NT2/D1 (cell line): Measurements from ENCODE around the gene CAVIN3.
A peak's percentile ranks its signal among the peaks of the same experiment; 100 is the strongest.

Experiments used
- DNase-seq: peaks from one replicate; pipeline ENCODE4 v3.0.0-alpha.2; 2011; ENCODE audit warnings: low read depth, low spot score
- H3K27me3 ChIP-seq: 2 replicates; pipeline ENCODE4 v1.6.0; 2011; ENCODE audit warnings: mild to moderate bottlenecking; ENCODE audit not compliant: insufficient read length, insufficient read depth
- H3K36me3 ChIP-seq: 2 replicates; pipeline ENCODE4 v1.6.1; 2011; ENCODE audit warnings: mild to moderate bottlenecking, low read length, mixed read lengths; ENCODE audit not compliant: insufficient read depth, insufficient read length
- H3K4me1 ChIP-seq: 2 replicates; pipeline ENCODE4 v1.5.1; 2011; ENCODE audit not compliant: insufficient read depth, insufficient read length
- H3K4me3 ChIP-seq: 2 replicates; pipeline ENCODE4 v1.5.1; 2011; ENCODE audit warnings: low read depth; ENCODE audit not compliant: insufficient read length
- H3K9ac ChIP-seq: 2 replicates; pipeline ENCODE4 v1.6.0; 2011; ENCODE audit warnings: low read depth; ENCODE audit not compliant: insufficient read length
- H3K9me3 ChIP-seq: 2 replicates; pipeline ENCODE4 v1.5.1; 2011; ENCODE audit warnings: mild to moderate bottlenecking, low read length; ENCODE audit not compliant: insufficient read depth
- SUZ12 ChIP-seq: IDR thresholded peaks from 2 replicates; pipeline ENCODE4 v1.6.1; 2011; ENCODE audit not compliant: insufficient read length, insufficient read depth; ENCODE audit errors: extremely low read depth
- YY1 ChIP-seq: IDR thresholded peaks from 2 replicates; pipeline ENCODE4 v1.6.1; 2011; ENCODE audit not compliant: insufficient read length, insufficient read depth
- ZNF274 ChIP-seq: IDR thresholded peaks from 2 replicates; pipeline ENCODE4 v1.6.1; 2011; ENCODE audit warnings: mild to moderate bottlenecking, low read depth, low read length

Gene CAVIN3

DNA sequence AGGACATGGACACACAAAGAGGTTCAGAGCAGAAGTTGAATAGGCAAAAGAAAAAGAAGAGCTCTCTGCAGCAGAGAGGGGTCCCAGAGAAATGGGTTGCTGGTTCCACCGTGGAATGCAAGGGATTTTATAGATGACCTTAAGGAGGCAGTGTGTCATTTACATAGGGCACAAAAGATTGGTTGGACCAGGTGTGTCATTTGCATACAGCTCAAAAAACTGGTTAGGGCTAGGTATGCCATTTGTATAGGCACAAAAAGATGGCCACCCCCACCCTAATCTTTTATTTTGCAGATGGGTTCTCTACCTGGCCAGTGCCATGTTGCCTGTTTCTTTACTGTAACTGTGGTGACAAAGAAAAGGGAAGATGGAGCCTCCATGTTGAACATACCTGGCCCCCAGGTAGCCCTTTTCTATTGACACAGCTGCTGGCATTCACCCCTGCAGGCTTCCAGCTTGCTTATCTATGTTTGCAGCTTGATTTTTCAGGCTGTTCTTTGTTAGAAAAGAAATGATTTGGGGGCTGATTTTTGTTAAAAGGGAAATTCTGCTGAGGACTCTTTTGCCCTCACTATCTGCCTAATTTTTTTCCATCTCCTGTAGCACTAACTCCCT, 3.1 kb upstream of the CAVIN3 start:
- H3K4me3 ChIP-seq = no peak overlapping the region
- H3K27me3 ChIP-seq = no peaks in the 10 kb centered on the region
- no peak for DNase-seq
- H3K4me1 ChIP-seq = peaks cover 3% of the 10 kb centered on the region
- no peak for TF ChIP-seq YY1
- TF ChIP-seq ZNF274 = no peak
- TF ChIP-seq SUZ12 = no peak
- no peak overlapping the region for H3K9ac ChIP-seq
- no peaks in the 10 kb centered on the region for H3K9me3 ChIP-seq
- no peaks in the 10 kb centered on the region for H3K36me3 ChIP-seq

GRCh38 chr11:6321961-6322362, 1.7 kb upstream of the CAVIN3 start:
- H3K36me3 ChIP-seq = peaks cover 7% of the 10 kb centered on the region
- H3K9me3 ChIP-seq = no peaks in the 10 kb centered on the region
- DNase-seq = no peak
- H3K27me3 ChIP-seq = no peaks in the 10 kb centered on the region
- H3K4me1 ChIP-seq = peaks cover 3% of the 10 kb centered on the region
- H3K9ac ChIP-seq = no peak overlapping the region
- no peak overlapping the region for H3K4me3 ChIP-seq
- TF ChIP-seq SUZ12 (no peak), YY1 (no peak), ZNF274 (no peak)

GRCh38 chr11:6321356-6321755, 1.1 kb upstream of the CAVIN3 start:
- Histone ChIP-seq H3K4me1 (peaks cover 3% of the 10 kb centered on the region), H3K4me3 (no peak overlapping the region), H3K36me3 (peaks cover 7% of the 10 kb centered on the region), H3K9me3 (no peaks in the 10 kb centered on the region), H3K27me3 (no peaks in the 10 kb centered on the region), H3K9ac (peak overlapping the region; percentile 12)
- TF ChIP-seq SUZ12 = no peak
- no peak for TF ChIP-seq YY1
- TF ChIP-seq ZNF274 = no peak
- no peak for DNase-seq

DNA sequence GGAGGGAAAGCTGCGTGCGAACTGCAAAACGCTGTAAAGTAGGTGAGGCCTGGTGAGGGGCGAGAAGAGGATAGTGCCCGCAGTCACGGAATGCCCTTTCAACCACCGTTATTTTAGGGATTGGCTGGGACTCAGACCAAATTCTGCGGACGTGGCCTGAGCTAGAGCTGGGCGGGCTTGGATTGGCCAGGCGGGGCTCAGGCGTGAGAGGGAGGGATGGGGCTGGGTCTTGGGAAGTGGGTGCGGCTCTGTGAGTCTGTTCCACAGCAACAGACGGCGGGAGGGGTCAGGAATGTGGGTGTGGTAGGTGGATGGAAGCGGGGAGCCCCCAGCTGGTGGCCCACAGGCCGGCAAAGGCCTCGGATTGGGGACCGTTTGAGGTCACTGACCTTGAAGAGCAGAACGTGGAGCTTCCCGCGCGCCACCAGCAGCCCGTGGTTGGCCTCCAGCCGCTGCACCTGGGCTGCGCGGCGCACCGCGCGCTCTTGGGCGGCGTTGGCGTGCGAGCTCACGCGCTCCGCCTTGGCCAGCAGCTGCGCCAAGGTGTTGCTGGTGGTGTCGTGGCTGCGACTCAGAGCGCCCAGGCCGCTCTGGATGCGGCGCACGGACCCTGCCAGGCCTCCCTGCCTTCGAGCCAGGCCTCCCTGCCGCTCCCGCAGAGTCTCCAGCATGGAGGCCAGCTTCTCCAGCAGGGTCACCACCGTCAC, 444 bp downstream of the CAVIN3 start:
- H3K9ac ChIP-seq = peak overlapping the region; percentile 99
- TF ChIP-seq ZNF274 (no peak), YY1 (no peak), SUZ12 (no peak)
- peaks cover 3% of the 10 kb centered on the region for H3K4me1 ChIP-seq
- H3K36me3 ChIP-seq = peaks cover 7% of the 10 kb centered on the region
- DNase-seq = peak; percentile 51
- peak overlapping the region; percentile 86 for H3K4me3 ChIP-seq
- H3K9me3 ChIP-seq = no peaks in the 10 kb centered on the region
- no peaks in the 10 kb centered on the region for H3K27me3 ChIP-seq

GRCh38 chr11:6319001-6319703, 1.1 kb downstream of the CAVIN3 start:
- Histone ChIP-seq H3K9me3 (no peaks in the 10 kb centered on the region), H3K27me3 (no peaks in the 10 kb centered on the region), H3K36me3 (peaks cover 7% of the 10 kb centered on the region), H3K9ac (peak overlapping the region; percentile 99), H3K4me3 (peak overlapping the region; percentile 86), H3K4me1 (peaks cover 3% of the 10 kb centered on the region)
- TF ChIP-seq SUZ12 = no peak
- no peak for TF ChIP-seq ZNF274
- no peak for TF ChIP-seq YY1
- DNase-seq = no peak

DNA sequence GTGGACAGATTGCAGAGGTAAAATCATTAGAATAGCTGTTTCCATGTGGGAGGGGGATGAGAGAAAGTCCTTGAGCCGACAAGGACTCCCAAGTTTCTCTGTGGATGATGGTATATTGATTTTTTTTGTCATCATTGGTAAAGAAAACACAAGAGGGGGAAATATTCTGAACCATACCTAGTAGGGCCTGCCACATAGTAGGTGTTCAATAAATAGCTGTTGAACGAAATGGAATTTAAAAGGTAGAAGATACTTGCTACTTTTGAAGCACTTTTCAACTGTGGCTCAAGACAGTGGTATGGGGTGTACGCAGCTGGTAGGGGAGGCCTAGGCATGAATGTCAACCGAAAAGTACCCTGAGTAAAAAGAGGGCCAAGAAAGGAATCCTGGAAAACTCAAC, 2.1 kb downstream of the CAVIN3 start:
- no peaks in the 10 kb centered on the region for H3K9me3 ChIP-seq
- peak overlapping the region; percentile 86 for H3K4me3 ChIP-seq

More for the DNA sequence above, 2.1 kb downstream of the CAVIN3 start:
- TF ChIP-seq YY1 = no peak
- TF ChIP-seq ZNF274 = no peak
- TF ChIP-seq SUZ12 = no peak
- Histone ChIP-seq H3K4me1 (peaks cover 3% of the 10 kb centered on the region), H3K36me3 (peaks cover 7% of the 10 kb centered on the region), H3K9ac (peak overlapping the region; percentile 99), H3K27me3 (no peaks in the 10 kb centered on the region)
- DNase-seq = no peak
